ENCODE measurements around the gene TNFAIP6. TPM values are rescaled to one million over a fixed set of nuclear protein-coding genes. Genes with fewer than 3 reads are reported as not detected.
A peak's percentile ranks its signal among the peaks of the same experiment; 100 is the strongest.

TNFAIP6 gene
- total and polyA plus RNA-seq, 2 of the 8 experiments (the other 6 are each of a cell fraction or from before 2014, with no cell fraction given): 1.1 to 2.0 TPM

- Histone ChIP-seq H3K14ac (ENCODE audit: insufficient read length) (no peak overlapping the region), H2AFZ (ENCODE audit: low read length) (no peak overlapping the region), H2AK5ac (ENCODE audit: low read depth, low read length) (no peak overlapping the region), H3K9ac (replicated peaks in 1 of 4; ENCODE audit: extremely low read depth in 1 of 4, low read depth in 3 of 4, low read length in 3 of 4) (no peak overlapping the region), H4K91ac (replicated peaks; ENCODE audit: insufficient read length, low read length) (no peak overlapping the region), H3K4me2 (ENCODE audit: insufficient read depth in 1 of 2, low read depth in 2 of 2, low read length in 2 of 2) (no peak overlapping the region), H3K27me3 (replicated peaks in 1 of 4; ENCODE audit: control insufficient read depth in 3 of 4, extremely low read depth in 1 of 4, insufficient read depth in 3 of 4, low read length in 3 of 4) (no peaks in the 10 kb centered on the region), H2BK5ac (ENCODE audit: low read depth, low read length) (no peak overlapping the region), H4K5ac (ENCODE audit: insufficient read length, low read depth, low read length) (no peak overlapping the region), H4K20me1 (replicated peaks in 1 of 2; ENCODE audit: control insufficient read depth in 1 of 2, insufficient read depth in 2 of 2, low read length in 2 of 2) (peaks cover 0 to 1% of the 10 kb centered on the region in 2 experiments), H3K18ac (ENCODE audit: extremely low read depth, low read length) (no peak overlapping the region; the same call in 1 of the 2 replicates), H4K8ac (ENCODE audit: extremely low read depth, insufficient read depth, low read length) (no peak overlapping the region), H3K27ac (ENCODE audit: low read depth, low read length) (no peak overlapping the region), H3K23me2 (ENCODE audit: low read depth, low read length) (no peaks in the 10 kb centered on the region; the same call in 1 of the 2 replicates), H2BK20ac (ENCODE audit: low read length) (peak overlapping the region; percentile 7; the same call in 1 of the 2 replicates), H3K4me3 (ENCODE audit: extremely low read depth in 1 of 4, insufficient read depth in 2 of 4, low read depth in 3 of 4, low read length in 4 of 4) (no peak overlapping the region), H2BK12ac (ENCODE audit: low read depth, low read length) (no peak overlapping the region), H3K79me1 (ENCODE audit: low read depth, low read length) (no peaks in the 10 kb centered on the region; the same call in 1 of the 2 replicates), H2BK120ac (replicated peaks; ENCODE audit: low read depth, low read length) (no peak overlapping the region), H3K4ac (replicated peaks; ENCODE audit: insufficient read length, low read depth, low read length) (no peak overlapping the region), H3K36me3 (ENCODE audit: control insufficient read depth in 2 of 4, insufficient read depth in 4 of 4, low read length in 3 of 4) (peaks cover 0 to 9% (median 6%) of the 10 kb centered on the region in 4 experiments; a peak in 3 of 8 replicates), H3K9me3 (ENCODE audit: insufficient read depth in 2 of 2, low read depth in 1 of 2, low read length in 1 of 2) (no peaks in the 10 kb centered on the region; a peak in 1 of 4 replicates), H3K4me1 (replicated peaks in 1 of 4; ENCODE audit: control insufficient read depth in 3 of 4, insufficient read depth in 4 of 4, low read length in 3 of 4) (peaks cover 0 to 5% (median 2%) of the 10 kb centered on the region in 4 experiments; a peak in 3 of 7 replicates), H3K79me2 (ENCODE audit: control insufficient read depth in 1 of 2, insufficient read depth in 2 of 2, low read length in 2 of 2) (peaks cover 4 to 23% of the 10 kb centered on the region in 2 experiments), H3K23ac (ENCODE audit: insufficient read length) (no peak overlapping the region), H3K56ac (replicated peaks; ENCODE audit: insufficient read length, low read depth, low read length) (no peak overlapping the region), H2BK15ac (ENCODE audit: low read length) (no peak overlapping the region)
- POLR2A ChIA-PET (ENCODE audit: partially characterized antibody): no interaction called here
- TF ChIP-seq NRF1 (IDR thresholded peaks at IDR 0.05; ENCODE audit: low read depth, low read length) (no peak), CHD2 (IDR thresholded peaks at IDR 0.05; ENCODE audit: low read length) (no peak), EP300 (IDR thresholded peaks at IDR 0.05; ENCODE audit: borderline replicate concordance in 1 of 2, low read depth in 2 of 2, low read length in 2 of 2) (no peak), TAF7 (optimal IDR thresholded peaks at IDR 0.05; ENCODE audit: borderline replicate concordance, low read depth, low read length) (no peak), BACH1 (IDR thresholded peaks at IDR 0.05; ENCODE audit: low read length) (no peak), CBX8 (IDR thresholded peaks at IDR 0.05; ENCODE audit: borderline replicate concordance, low read depth, low read length) (no peak), SIN3A (conservative IDR thresholded peaks at IDR 0.05 in 1 of 2, IDR thresholded peaks at IDR 0.05 in 1 of 2; ENCODE audit: low read depth in 1 of 2, low read length in 2 of 2) (no peak)
- CTCF ChIA-PET (ENCODE audit: partially characterized antibody): no interaction called here
- no peak for FAIRE-seq
- no peak for DNase-seq (ENCODE audit: low read depth in 1 of 2, low spot score in 2 of 2)
Measured at GRCh38 chr2:151407281-151407680, 49.9 kb downstream of the TNFAIP6 start.

All from H1 (cell line).